ENCODE measurements around the gene IGF1R.

Gene IGF1R

DNA sequence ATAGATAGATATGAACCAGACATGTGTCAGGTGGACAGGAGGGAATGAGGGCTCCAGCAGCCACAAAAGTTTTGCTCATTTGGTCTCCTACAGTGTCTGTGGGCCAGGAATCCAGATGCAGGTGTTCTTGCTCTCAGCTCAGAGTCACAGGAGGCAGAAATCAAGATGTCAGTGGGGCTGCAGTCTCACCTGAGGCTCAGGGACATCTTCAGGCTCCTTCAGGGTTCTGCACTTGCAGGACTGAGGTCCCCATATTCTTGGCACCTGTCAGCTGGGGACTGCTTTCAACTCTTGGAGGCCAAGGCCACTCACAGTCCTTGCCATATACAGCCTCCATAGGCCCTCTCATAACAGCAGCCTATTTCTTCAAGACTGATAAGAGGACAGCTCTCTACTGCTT, 301.9 kb downstream of the IGF1R start:
- Histone ChIP-seq H3K36me3 (peaks cover 80% of the 10 kb centered on the region), H3K9me3 (no peaks in the 10 kb centered on the region), H3K4me1 (ENCODE audit: control insufficient read depth in 1 of 2, insufficient read depth in 1 of 2, low read depth in 1 of 2, low read length in 1 of 2) (peaks cover 67 to 68% of the 10 kb centered on the region in 2 experiments), H3K4me3 (ENCODE audit: low read depth in 1 of 2, low read length in 1 of 2) (no peak overlapping the region), H3K27me3 (no peaks in the 10 kb centered on the region), H3K27ac (peak overlapping the region; percentile 88)
- TF ChIP-seq, protein P1, sequence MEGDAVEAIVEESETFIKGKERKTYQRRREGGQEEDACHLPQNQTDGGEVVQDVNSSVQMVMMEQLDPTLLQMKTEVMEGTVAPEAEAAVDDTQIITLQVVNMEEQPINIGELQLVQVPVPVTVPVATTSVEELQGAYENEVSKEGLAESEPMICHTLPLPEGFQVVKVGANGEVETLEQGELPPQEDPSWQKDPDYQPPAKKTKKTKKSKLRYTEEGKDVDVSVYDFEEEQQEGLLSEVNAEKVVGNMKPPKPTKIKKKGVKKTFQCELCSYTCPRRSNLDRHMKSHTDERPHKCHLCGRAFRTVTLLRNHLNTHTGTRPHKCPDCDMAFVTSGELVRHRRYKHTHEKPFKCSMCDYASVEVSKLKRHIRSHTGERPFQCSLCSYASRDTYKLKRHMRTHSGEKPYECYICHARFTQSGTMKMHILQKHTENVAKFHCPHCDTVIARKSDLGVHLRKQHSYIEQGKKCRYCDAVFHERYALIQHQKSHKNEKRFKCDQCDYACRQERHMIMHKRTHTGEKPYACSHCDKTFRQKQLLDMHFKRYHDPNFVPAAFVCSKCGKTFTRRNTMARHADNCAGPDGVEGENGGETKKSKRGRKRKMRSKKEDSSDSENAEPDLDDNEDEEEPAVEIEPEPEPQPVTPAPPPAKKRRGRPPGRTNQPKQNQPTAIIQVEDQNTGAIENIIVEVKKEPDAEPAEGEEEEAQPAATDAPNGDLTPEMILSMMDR (IDR thresholded peaks at IDR 0.05) = no peak

DNA sequence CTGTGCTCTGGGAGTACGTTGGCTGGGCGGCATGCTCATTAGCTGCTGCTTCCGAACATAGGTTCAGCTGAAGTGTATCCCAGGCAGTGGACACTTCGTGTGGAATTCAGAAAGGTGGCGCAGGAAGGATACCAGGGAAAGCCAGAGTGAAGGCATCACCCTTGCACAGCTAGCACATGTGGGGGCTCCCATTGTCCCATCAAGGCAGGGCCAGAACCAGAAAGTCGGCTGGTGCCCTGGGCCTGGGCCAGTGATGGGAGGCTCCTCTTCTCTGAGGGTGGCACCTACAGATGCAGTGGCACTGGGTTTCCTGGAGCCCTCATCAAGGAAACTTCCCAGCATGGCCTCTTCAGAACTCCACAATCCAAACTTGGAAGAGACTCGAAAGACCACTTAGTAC, 302.7 kb downstream of the IGF1R start:
- Histone ChIP-seq H3K4me1 (ENCODE audit: control insufficient read depth in 1 of 2, insufficient read depth in 1 of 2, low read depth in 1 of 2, low read length in 1 of 2) (peaks cover 67 to 69% of the 10 kb centered on the region in 2 experiments), H3K4me3 (ENCODE audit: low read depth in 1 of 2, low read length in 1 of 2) (no peak overlapping the region), H3K27ac (peak overlapping the region; percentile 88), H3K36me3 (peaks cover 83% of the 10 kb centered on the region), H3K27me3 (no peaks in the 10 kb centered on the region), H3K9me3 (no peaks in the 10 kb centered on the region)
- TF ChIP-seq, protein P1 (IDR thresholded peaks at IDR 0.05) = no peak

DNA sequence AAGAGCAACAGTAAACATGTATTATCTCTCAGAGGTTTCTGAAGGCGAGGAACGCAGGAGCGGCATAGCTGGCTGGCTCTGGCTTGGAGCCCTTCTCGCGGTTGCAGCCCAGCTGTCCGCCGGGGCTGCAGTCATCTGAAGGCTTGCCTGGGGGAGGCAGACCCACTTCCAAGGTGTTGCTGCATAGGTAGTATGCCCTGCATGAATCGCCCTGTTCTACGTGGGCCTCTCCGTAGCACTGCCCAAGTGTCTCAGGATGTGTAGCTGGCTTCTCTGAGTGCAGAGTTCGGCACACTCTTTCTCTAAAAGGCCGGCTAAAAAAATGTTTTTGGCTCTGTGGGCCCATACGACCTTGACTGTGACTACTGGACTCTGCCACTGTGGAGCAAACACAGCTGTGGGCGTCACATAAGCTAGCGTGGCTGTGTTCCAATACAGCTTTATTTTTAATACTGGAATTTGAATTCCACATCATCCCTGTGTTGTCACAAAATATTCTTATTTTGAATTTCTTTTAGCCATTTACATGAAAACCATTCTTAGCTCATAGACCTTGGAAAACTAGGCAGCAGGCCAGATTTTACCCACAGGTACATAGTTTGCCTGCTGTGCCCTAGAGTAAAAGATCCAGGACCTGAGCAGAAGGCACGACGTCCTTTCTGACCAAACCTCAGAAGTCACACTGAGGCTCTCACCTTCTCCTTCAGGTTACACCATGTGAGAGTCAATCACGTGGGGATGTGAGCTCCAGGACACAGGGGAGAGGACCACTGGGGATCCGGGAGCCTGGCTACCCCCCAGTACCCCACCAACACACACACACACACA, 303.4 kb downstream of the IGF1R start:
- H3K27ac ChIP-seq = peak overlapping the region; percentile 88
- no peaks in the 10 kb centered on the region for H3K27me3 ChIP-seq
- peak overlapping the region in 1 of 2 experiments; percentile 9 for H3K4me3 ChIP-seq (ENCODE audit: low read depth in 1 of 2, low read length in 1 of 2)
- H3K4me1 ChIP-seq (ENCODE audit: control insufficient read depth in 1 of 2, insufficient read depth in 1 of 2, low read depth in 1 of 2, low read length in 1 of 2) = peaks cover 67 to 69% of the 10 kb centered on the region in 2 experiments
- no peaks in the 10 kb centered on the region for H3K9me3 ChIP-seq
- TF ChIP-seq, protein P1 (IDR thresholded peaks at IDR 0.05) = no peak
- H3K36me3 ChIP-seq = peaks cover 84% of the 10 kb centered on the region

GRCh38 chr15:98952381-98952803, 304.1 kb downstream of the IGF1R start:
- H3K27ac ChIP-seq = peak overlapping the region; percentile 88
- peaks cover 67 to 69% of the 10 kb centered on the region in 2 experiments for H3K4me1 ChIP-seq (ENCODE audit: control insufficient read depth in 1 of 2, insufficient read depth in 1 of 2, low read depth in 1 of 2, low read length in 1 of 2)
- no peaks in the 10 kb centered on the region for H3K27me3 ChIP-seq
- TF ChIP-seq, protein P1 (IDR thresholded peaks at IDR 0.05) = no peak
- no peaks in the 10 kb centered on the region for H3K9me3 ChIP-seq
- H3K4me3 ChIP-seq (ENCODE audit: low read depth in 1 of 2, low read length in 1 of 2) = peak overlapping the region; percentile 9 to 15
- H3K36me3 ChIP-seq = peaks cover 87% of the 10 kb centered on the region

DNA sequence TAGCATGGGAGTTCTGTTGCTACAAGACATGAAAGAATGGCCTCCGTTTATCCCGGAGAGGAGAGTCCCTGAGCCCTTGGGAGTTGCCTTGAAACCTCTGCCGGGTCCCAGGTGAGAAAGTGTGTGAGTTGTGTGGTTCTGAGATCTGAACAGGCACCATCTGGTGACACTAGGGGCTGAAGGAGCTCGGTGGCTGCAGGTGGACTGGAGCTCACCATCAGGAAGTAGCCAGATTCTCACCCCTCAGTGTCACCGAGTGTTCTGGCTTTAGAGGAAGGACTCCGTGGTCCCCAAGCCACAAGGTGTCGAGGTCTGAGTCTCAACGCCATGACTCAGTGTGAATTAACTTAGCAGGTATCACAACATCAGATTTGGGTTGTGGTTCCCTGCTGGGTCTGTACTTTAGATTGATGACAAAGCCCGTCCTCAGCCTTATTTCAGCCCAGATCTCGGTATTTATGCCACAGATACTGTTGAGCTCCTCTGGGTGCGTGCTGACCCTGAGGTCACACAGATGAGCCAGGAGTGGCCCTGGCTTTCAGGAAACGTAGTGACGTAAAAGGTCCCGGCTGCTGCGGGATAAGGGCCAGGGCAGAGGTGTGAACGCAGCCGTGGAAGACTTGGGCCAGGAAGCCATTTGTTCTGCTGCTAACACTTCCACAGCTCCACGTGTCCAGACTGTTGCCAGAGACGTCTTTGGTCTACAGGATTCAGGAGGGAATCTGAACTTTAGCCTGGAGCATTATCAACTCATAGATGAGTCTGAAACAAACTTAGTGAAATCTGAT, 304.9 kb downstream of the IGF1R start:
- peaks cover 87% of the 10 kb centered on the region for H3K36me3 ChIP-seq
- peaks cover 69 to 71% of the 10 kb centered on the region in 2 experiments for H3K4me1 ChIP-seq (ENCODE audit: control insufficient read depth in 1 of 2, insufficient read depth in 1 of 2, low read depth in 1 of 2, low read length in 1 of 2)
- no peaks in the 10 kb centered on the region for H3K27me3 ChIP-seq
- TF ChIP-seq, protein P1 (IDR thresholded peaks at IDR 0.05) = no peak
- H3K27ac ChIP-seq = peak overlapping the region; percentile 88
- H3K9me3 ChIP-seq = no peaks in the 10 kb centered on the region
- peak overlapping the region; percentile 9 to 15 for H3K4me3 ChIP-seq (ENCODE audit: low read depth in 1 of 2, low read length in 1 of 2)

All from neutrophil (primary cell).